Measurements from ENCODE around the gene RBCK1.

The RBCK1 gene

DNA sequence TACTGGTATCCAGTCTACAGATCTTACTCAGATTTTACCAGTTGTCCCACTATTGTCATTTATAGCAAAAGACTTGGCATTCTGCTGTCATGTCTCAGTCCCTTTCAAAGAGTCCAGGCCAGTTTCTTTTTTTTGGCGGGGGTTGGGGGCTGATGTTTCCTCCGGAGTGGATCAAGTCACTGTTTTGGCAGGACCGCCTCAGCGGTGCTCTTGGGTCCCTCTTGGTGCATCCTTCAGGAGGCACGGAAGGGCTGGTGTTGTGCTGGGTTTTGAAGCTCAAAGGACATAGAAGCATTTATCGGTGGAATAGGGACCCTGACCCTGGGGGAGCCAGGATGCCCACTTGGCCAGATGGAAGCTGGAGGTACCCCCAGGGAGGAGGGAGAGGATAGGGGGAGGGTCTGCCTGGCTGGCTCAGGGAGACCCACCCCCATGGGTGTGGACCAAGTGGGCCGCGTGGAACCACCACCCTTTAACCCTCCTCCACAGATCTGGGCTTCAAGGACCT, 10.8 kb downstream of the RBCK1 start:
- no peak for DNase-seq (ENCODE audit: low read depth)

DNA sequence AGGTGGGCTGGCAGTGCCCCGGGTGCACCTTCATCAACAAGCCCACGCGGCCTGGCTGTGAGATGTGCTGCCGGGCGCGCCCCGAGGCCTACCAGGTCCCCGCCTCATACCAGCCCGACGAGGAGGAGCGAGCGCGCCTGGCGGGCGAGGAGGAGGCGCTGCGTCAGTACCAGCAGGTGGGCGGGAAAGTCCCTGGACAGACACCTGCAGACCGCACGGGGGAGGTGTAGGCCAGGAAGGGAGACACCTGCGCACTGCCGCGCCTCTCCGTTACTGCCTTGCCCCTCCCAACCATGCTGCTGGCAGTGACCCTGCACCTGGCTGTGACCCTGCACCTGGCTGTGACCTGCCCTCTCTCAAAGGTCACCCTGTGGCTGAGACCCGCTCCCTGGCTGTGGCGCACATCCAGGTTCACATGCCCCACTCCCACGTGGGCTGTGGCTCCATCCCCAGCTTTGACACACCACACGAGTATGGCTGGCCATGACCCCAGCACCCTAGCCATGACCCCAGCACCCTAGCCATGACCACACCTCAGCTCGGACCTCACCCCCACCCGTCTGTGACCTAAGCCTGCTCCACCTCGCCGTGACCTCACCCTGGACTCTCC, 11.6 kb downstream of the RBCK1 start:
- DNase-seq (ENCODE audit: low read depth) = no peak

DNA sequence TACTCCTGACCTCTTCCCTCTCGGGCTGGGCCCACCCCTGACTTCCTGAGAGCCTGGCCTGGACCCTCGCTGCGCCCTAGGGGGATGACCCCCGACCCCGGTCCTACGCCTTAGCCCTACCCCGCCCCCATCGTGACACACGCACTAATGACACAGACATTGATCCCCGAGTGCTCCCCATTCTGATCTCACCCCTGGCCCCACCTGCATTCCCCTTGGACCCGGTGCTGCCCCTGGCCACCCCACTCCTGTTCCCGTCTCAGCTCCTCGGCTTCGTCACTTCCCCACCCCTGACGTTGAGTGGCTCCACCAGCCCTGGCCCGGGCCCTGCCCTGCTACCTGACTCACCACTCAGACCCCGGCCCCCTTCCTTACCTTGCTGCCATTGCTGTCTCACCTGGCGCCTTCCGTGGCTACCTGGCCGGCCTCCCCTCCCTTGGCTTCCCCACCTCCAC, 12.1 kb downstream of the RBCK1 start:
- DNase-seq (ENCODE audit: low read depth) = no peak

- DNase-seq (ENCODE audit: low read depth) = no peak
Measured at GRCh38 chr20:420721-421574, 12.8 kb downstream of the RBCK1 start.

- no peak for DNase-seq (ENCODE audit: low read depth)
Measured at GRCh38 chr20:421685-422250, 13.7 kb downstream of the RBCK1 start.

GRCh38 chr20:426566-426965, 18.5 kb downstream of the RBCK1 start:
- no peak for DNase-seq (ENCODE audit: low read depth)

- no peak for DNase-seq (ENCODE audit: low read depth)
Measured at GRCh38 chr20:427401-427800, 19.3 kb downstream of the RBCK1 start.

DNA sequence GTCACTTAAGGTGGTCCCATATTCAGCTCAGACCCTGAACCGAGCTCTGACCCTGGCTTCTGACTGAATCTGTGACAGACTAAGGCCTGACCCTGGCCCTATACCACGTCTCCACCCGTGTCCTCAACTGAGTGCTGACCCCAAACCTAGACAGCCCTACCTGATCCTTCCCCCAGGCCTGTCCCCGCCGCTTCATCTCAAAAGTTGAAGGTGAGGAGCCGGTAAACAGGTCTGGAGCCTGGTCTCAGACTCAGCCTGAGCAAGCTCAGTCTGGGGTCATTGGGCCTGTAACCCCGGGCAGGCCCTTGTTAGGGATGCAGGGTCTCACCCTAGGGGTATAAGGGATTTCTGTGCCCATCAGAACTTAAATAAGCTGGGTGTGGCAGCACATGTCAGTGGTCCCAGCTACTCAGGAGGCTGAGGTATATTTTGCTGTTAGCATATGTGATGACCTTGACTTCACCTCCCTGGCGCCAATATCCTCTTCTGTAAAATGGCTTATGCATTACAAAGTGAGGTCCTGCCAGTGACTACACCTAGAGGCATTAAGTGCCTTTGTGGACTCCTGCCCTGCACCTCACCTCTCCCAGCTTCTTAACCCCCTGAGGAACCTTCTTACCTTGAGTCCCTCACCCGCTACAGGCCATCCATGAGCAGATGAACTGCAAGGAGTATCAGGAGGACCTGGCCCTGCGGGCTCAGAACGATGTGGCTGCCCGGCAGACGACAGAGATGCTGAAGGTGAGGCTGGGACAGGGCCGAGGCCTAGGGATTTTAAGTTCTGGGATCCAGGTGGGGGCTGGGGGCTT, 20.0 kb downstream of the RBCK1 start:
- no peak for DNase-seq (ENCODE audit: low read depth)

DNA sequence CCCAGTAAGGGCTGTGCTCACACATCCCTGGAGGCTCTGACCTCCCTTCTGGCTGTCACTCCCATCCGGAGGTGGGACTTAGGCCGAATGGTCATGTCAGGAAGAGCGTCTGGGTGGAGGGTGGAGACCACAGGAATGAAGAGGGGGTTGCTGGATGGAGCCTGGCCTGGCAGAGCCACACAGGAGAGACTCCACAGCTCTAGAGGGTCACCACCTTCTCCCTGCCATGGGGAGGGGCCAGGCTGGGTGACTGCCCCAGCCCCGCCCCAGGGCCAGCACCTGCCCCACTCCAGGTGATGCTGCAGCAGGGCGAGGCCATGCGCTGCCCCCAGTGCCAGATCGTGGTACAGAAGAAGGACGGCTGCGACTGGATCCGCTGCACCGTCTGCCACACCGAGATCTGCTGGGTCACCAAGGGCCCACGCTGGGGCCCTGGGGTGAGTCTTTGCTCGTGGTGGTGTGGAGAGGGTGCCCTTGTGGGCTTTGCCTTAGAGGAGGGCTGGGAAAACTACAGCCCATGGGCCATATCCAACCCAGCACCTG, 20.6 kb downstream of the RBCK1 start:
- DNase-seq (ENCODE audit: low read depth) = no peak

GRCh38 chr20:430091-430999, 22.2 kb downstream of the RBCK1 start:
- DNase-seq (ENCODE audit: low read depth) = no peak

DNA sequence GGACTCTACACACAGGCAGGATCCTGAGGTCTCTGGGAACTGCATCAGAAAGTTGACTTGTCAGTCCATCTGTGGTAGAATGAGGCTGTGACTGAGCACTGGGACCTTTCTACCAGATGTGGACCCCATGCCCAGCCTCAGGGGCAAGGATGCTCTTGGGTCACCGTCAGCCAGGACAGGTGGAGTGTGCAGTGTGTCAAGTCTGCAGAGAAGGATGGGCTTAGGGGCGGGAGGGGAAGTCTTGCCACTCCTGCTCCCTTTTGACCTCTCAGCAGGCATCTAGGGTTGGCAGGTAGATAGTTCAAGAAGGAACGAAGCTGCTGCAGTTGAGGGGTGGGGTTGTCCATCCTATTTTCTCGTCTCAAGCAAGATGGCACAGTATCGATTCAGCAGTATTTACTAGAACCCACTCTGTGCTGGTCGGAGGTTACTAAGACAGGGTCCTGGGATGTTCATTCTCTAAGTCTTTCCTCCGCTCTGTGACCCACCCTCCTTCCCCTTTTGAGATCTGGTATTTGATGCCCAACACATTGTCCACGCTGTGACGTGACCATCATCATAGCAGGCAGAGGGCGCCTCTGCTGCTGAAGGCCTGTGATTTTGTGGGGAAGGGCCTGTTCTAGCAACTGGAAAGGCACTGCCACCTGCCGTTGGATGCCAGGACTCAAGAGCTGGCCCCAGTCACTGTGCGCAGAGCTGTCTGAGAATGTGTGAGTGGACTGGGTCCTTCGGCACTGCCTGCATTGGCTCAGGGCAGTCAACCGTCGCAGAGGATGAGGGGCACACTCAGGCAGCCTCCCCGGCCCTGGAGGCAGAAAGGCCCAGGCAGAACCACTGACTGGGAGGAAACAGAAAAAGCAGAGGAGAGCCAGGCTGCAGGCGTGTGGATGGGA, 23.2 kb downstream of the RBCK1 start:
- no peak for DNase-seq (ENCODE audit: low read depth)

DNA sequence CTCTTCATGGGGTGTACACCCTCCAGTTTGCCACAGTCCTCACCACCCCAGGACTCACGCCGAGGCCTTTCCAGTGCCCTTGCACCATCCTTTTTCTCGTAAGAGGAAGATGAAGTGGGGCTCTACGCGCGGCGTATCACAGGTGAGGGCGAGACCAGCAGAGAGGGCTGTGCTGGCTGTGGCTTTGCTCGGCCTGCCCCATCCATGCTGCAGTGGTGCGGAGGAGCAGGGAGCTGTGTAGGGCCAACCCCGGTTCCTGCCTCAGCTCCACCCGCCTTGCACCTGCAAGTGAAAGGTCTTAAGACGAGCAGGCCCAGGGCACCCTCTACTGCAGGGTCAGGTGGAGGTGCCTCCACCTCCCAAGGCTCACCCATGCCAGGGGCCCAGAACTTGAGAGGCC, 24.1 kb downstream of the RBCK1 start:
- DNase-seq (ENCODE audit: low read depth) = no peak

- DNase-seq (ENCODE audit: low read depth) = no peak
Measured at GRCh38 chr20:432677-433299, 24.7 kb downstream of the RBCK1 start.

- peak; percentile 33 for DNase-seq (ENCODE audit: low read depth)
Measured at GRCh38 chr20:433300-433975, 25.3 kb downstream of the RBCK1 start.

GRCh38 chr20:434221-434620, 26.1 kb downstream of the RBCK1 start:
- DNase-seq (ENCODE audit: low read depth) = no peak

DNA sequence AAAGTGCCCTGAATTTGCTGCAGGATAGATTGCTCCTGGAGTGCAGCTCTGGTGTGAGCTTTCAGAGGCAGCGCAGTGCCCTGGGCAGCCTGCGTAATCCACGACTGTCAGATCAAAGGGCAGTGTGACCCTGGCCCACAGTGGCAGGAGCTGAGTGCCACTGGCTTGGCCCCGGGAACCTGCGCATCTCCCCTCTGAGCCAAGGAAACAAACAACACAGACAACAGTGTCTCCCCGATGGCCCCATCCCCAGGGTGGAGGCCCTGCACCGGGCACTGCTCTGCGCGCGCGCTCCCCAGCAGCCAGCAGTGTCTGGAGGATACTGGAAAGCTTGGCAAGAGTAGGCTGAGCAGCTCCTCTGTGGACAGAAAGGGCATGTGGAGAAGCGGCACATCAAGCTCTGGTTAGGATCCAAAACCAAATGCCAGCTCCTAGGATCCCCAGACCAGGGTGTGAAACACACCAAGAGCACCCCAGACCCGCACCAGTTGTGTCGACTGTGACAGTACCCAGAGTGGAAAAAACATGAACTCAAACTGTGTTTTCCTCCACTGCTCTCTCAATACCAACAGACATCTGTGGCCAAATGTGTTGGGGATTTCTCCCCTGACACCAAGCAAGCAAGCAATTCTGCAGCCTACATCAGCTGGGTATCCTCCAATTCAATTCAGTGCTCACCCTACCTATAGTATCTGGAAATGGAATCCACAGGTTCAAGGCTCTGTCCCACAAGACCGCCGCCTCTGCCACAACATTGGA, 26.7 kb downstream of the RBCK1 start:
- no peak for DNase-seq (ENCODE audit: low read depth)

DNA sequence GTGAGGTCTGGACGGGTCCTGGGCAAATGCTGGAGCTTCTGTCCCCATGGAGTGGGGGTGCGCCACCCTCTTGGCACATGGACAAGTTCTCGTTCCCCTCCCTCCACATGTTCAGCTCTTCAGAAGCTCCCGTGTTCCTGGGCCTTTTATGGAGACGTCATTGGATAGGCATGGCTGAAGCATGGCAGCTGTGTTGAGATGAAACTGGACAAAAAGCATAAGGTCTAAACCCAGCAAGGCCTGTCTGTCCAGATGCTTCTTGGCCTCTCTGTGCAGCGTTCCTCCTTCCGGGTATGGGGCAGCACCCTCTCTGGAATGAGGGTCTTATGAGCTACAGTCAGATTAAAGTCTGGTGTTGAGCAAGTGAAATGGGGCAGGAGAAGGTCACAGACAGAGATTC, 27.5 kb downstream of the RBCK1 start:
- no peak for DNase-seq (ENCODE audit: low read depth)

DNA sequence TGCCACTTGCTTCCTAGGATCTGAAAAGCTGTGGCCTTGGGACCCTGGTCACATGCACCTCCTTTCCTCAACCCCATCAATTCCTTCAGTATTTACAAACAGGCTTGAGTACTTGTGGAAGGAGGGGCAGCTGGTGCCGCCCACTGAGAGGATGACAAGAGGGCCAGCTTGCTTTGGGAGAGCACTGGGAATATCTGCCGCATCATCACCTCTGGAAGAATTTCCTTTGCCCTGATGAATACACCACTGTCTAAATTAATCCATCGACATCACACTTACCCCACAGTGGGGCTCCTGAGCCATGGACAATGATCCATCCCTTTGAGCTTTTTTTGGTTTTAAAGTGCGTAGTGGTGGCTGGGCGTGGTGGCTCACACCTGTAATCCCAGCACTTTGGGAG, 28.4 kb downstream of the RBCK1 start:
- DNase-seq (ENCODE audit: low read depth) = no peak
